CD14-positive monocyte (primary cell): ENCODE measurements around the gene NUTM1. TPM values are rescaled to one million over a fixed set of nuclear protein-coding genes. Genes with fewer than 3 reads are reported as not detected.

Experiments
- DNase-seq, 3 donors: peaks; one replicate each; pipeline ENCODE4 v3.0.0-alpha.2; 2011 to 2022
- H2AFZ ChIP-seq: 2 replicates; pipeline ENCODE4 v1.6.0; 2012; ENCODE audit warnings: mild to moderate bottlenecking, low read depth, low read length, inconsistent platforms; ENCODE audit not compliant: insufficient read depth, poor library complexity, severe bottlenecking
- H3K27ac ChIP-seq, 2 donors: 1 replicate in 1 of 2; 2 replicates in 1 of 2; pipeline ENCODE4 v1.5.1; 2012 to 2013; ENCODE audit warnings: low read length in 2 of 2, control low read depth in 1 of 2, inconsistent platforms in 1 of 2, low read depth in 1 of 2, mild to moderate bottlenecking in 1 of 2
- H3K27me3 ChIP-seq, 2 donors: one replicate each; pipeline versions ENCODE4 v1.6.0 to v1.6.1; 2011 to 2013; ENCODE audit warnings: low read length in 2 of 2; ENCODE audit not compliant: control insufficient read depth in 2 of 2, insufficient read depth in 2 of 2
- H3K36me3 ChIP-seq, 2 donors: replicated peaks in 1 of 2; 1 replicate in 1 of 2; 2 replicates in 1 of 2; pipeline versions ENCODE4 v1.5.1 to v1.6.1; 2012 to 2013; ENCODE audit warnings: low read length in 2 of 2, control low read depth in 1 of 2, inconsistent platforms in 1 of 2, mild to moderate bottlenecking in 1 of 2; ENCODE audit not compliant: insufficient read depth in 2 of 2, control insufficient read depth in 1 of 2
- H3K4me1 ChIP-seq, 2 donors: 1 replicate in 1 of 2; 2 replicates in 1 of 2; pipeline versions ENCODE4 v1.5.1 to v1.6.1; 2012 to 2013; ENCODE audit warnings: low read length in 2 of 2, control low read depth in 1 of 2, inconsistent platforms in 1 of 2, mild to moderate bottlenecking in 1 of 2, moderate library complexity in 1 of 2; ENCODE audit not compliant: insufficient read depth in 2 of 2, control insufficient read depth in 1 of 2
- H3K4me2 ChIP-seq: replicated peaks from 2 replicates; pipeline ENCODE3; 2012; ENCODE audit warnings: low read length, moderate library complexity, mild to moderate bottlenecking; ENCODE audit not compliant: poor library complexity, severe bottlenecking; ENCODE audit errors: extremely low read depth
- H3K4me3 ChIP-seq, 3 experiments: fragments of 200-600 bp in 1 of 3; sonication (generic) in 1 of 3; replicated peaks in 1 of 3; 1 replicate in 2 of 3; 2 replicates in 1 of 3; pipeline ENCODE4 v1.5.1; 2011 to 2013; ENCODE audit warnings: low read length in 3 of 3, mild to moderate bottlenecking in 3 of 3, control low read depth in 2 of 3, low read depth in 2 of 3, inconsistent platforms in 1 of 3, moderate library complexity in 1 of 3
- H3K79me2 ChIP-seq: 2 replicates; pipeline ENCODE4 v1.6.0; 2012; ENCODE audit warnings: mild to moderate bottlenecking, control low read depth, inconsistent platforms, low read length, moderate library complexity; ENCODE audit not compliant: insufficient read depth
- H3K9ac ChIP-seq: 2 replicates; pipeline ENCODE4 v1.6.0; 2017; ENCODE audit warnings: low read length, mild to moderate bottlenecking; ENCODE audit not compliant: insufficient read depth, poor library complexity, severe bottlenecking
- H3K9me3 ChIP-seq, 2 donors: replicated peaks in 1 of 2; 1 replicate in 1 of 2; 2 replicates in 1 of 2; pipeline versions ENCODE4 v1.5.1 to v1.6.1; 2012 to 2013; ENCODE audit warnings: low read length in 2 of 2, control low read depth in 1 of 2; ENCODE audit not compliant: control insufficient read depth in 1 of 2, insufficient read depth in 1 of 2
- H4K20me1 ChIP-seq: 2 replicates; pipeline ENCODE4 v1.6.0; 2012; ENCODE audit warnings: mild to moderate bottlenecking, low read length, control low read depth, moderate library complexity; ENCODE audit not compliant: insufficient read depth
- H3K27ac Mint-ChIP-seq, 7 donors: one replicate each; pipeline ENCODE4 v1.8.0; 2020; ENCODE audit warnings: mild to moderate bottlenecking in 7 of 7, mixed read lengths in 7 of 7, moderate library complexity in 6 of 7, inconsistent platforms in 2 of 7
- H3K27me3 Mint-ChIP-seq, 3 donors: one replicate each; pipeline ENCODE4 v1.8.0; 2021 to 2022; ENCODE audit warnings: low read depth in 3 of 3, mild to moderate bottlenecking in 3 of 3, mixed read lengths in 3 of 3, moderate library complexity in 3 of 3, inconsistent platforms in 1 of 3
- H3K36me3 Mint-ChIP-seq, 2 donors: one replicate each; pipeline ENCODE4 v1.8.0; 2020; ENCODE audit warnings: mixed read lengths in 2 of 2, inconsistent platforms in 1 of 2, mild to moderate bottlenecking in 1 of 2
- H3K4me1 Mint-ChIP-seq: one replicate; pipeline ENCODE4 v1.8.0; 2020; ENCODE audit warnings: mild to moderate bottlenecking, mixed read lengths
- H3K4me3 Mint-ChIP-seq, 2 donors: one replicate each; pipeline ENCODE4 v1.8.0; 2020; ENCODE audit warnings: mild to moderate bottlenecking in 2 of 2, mixed read lengths in 2 of 2, moderate library complexity in 1 of 2
- H3K9me3 Mint-ChIP-seq, 7 donors: one replicate each; pipeline ENCODE4 v1.8.0; 2020 to 2022; ENCODE audit warnings: mixed read lengths in 7 of 7, mild to moderate bottlenecking in 6 of 7, moderate library complexity in 6 of 7, inconsistent platforms in 2 of 7
- CTCF ChIP-seq: fragments of 200-600 bp; IDR thresholded peaks from one replicate; pipeline ENCODE4 v1.8.0; 2022; ENCODE audit warnings: antibody characterized with exemption, mild to moderate bottlenecking
- WGBS: methylation state at CpG from one replicate; pipeline ENCODE4 v1.1.5; 2013; ENCODE audit warnings: missing lambda C conversion rate; ENCODE audit not compliant: insufficient coverage; 5-methylcytosine and 5-hydroxymethylcytosine counted together
- intact Hi-C, 2 donors: fragments of 100-400 bp; cut with micrococcal nuclease; formaldehyde crosslinking; loops; one replicate each; pipeline versions ENCODE4 v1.15.0 to v1.15.1; 2023
- polyA plus RNA-seq, 3 donors: library from polyadenylated mRNA; depleted of rRNA in 1 of 3; unstranded in 2 of 3; stranded (reverse) in 1 of 3; fragments of 300-500 nt in 2 of 3; fragments of >200 nt in 1 of 3; fragmentation: Illumina TruSeq in 2 of 3; gene quantifications; 1 replicate in 2 of 3; 2 replicates in 1 of 3; pipeline ENCODE4 v1.2.3, GENCODE V29; 2012 to 2021

NUTM1 gene
- polyA plus RNA-seq, 3 donors, result not detected

GRCh38 chr15:34364041-34364440, 20.9 kb downstream of the NUTM1 start:
- Histone ChIP-seq H4K20me1 (no peaks in the 10 kb centered on the region), H3K9me3 (no peaks in the 10 kb centered on the region), H2AFZ (no peak overlapping the region), H3K36me3 (peaks cover 7 to 44% of the 10 kb centered on the region in 2 donors), H3K4me1 (peaks cover 20 to 26% of the 10 kb centered on the region in 2 donors), H3K27me3 (no peaks in the 10 kb centered on the region), H3K9ac (no peak overlapping the region), H3K27ac (no peak overlapping the region), H3K4me2 (no peak overlapping the region), H3K79me2 (peaks cover 7% of the 10 kb centered on the region), H3K4me3 (no peak overlapping the region)
- peaks cover 28% of the 10 kb centered on the region for H3K4me1 Mint-ChIP-seq
- TF ChIP-seq CTCF, result no peak
- H3K36me3 Mint-ChIP-seq, result peaks cover 17 to 30% of the 10 kb centered on the region in 2 donors
- DNase-seq, result no peak
- no peak overlapping the region for H3K27ac Mint-ChIP-seq
- WGBS, result no CpG with 5 or more reads among the region's 8 CpGs
- peaks cover 0 to 5% (median 0%) of the 10 kb centered on the region in 7 donors for H3K9me3 Mint-ChIP-seq
- intact Hi-C loops, result loop anchor here (10.0 kb wide), 3 partner anchors 79 to 221 kb away; partner anchors contain the start of gene GOLGA8B (in 1 of the 2)
- H3K4me3 Mint-ChIP-seq, result no peak overlapping the region
- peaks cover 0 to 4% (median 2%) of the 10 kb centered on the region in 3 donors for H3K27me3 Mint-ChIP-seq

- Mint-ChIP-seq H3K27me3 (peaks cover 0 to 2% (median 2%) of the 10 kb centered on the region in 3 donors), H3K36me3 (peaks cover 14 to 22% of the 10 kb centered on the region in 2 donors), H3K4me1 (peaks cover 29% of the 10 kb centered on the region), H3K27ac (no peak overlapping the region), H3K9me3 (peaks cover 0 to 5% (median 0%) of the 10 kb centered on the region in 7 donors), H3K4me3 (peak overlapping the region in 1 of 2 donors; percentile 62)
- H3K9ac ChIP-seq, result no peak overlapping the region
- WGBS, result 90% methylated on average over 10 of the region's 16 CpGs
- no peak overlapping the region for H2AFZ ChIP-seq
- peak overlapping the region in 1 of 3 experiments; percentile 85 for H3K4me3 ChIP-seq
- H3K27me3 ChIP-seq, result no peaks in the 10 kb centered on the region
- H3K4me2 ChIP-seq, result peak overlapping the region; percentile 100
- H3K9me3 ChIP-seq, result no peaks in the 10 kb centered on the region
- H3K79me2 ChIP-seq, result peaks cover 7% of the 10 kb centered on the region
- intact Hi-C loops, result loop anchor here (10.0 kb wide), 3 partner anchors 80 to 220 kb away; partner anchors contain the start of gene GOLGA8B (in 1 of the 2)
- no peak for TF ChIP-seq CTCF
- peaks cover 6 to 31% of the 10 kb centered on the region in 2 donors for H3K36me3 ChIP-seq
- H4K20me1 ChIP-seq, result no peaks in the 10 kb centered on the region
- H3K4me1 ChIP-seq, result peaks cover 20 to 26% of the 10 kb centered on the region in 2 donors
- H3K27ac ChIP-seq, result no peak overlapping the region
- DNase-seq, result no peak
Observed at GRCh38 chr15:34365091-34365825, 22.1 kb downstream of the NUTM1 start.
